ENCODE data around the gene ABTB2. TPM values are rescaled to one million over a fixed set of nuclear protein-coding genes. Genes with fewer than 3 reads are reported as not detected.

Gene ABTB2
- total and polyA plus RNA-seq, 9 of the 15 experiments (the other 6 are each of a cell fraction or from before 2014, with no cell fraction given), result 0.03 to 0.18 (median 0.12) TPM; not detected in 2

DNA sequence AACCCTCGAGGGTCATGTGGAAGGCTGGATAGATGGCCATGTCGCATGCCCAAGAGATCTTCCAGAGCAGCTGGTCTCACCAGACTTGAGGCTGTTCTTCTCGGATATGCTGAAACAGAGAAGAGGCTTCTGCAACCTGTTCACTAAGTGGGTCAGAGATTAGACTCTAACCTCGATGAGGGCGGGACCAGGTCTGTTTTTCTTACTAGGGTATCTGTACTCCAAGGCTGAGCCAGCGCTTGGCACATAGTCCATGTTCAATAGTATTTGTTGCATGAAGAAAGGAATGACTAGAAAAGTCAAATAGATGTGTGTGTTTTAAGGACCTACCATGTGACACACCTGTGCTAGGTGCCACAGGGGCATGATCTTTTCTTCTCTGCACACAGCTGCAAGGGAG is 43.6 kb downstream of the ABTB2 start:
- H3K9me3 ChIP-seq (replicated peaks; ENCODE audit: control insufficient read depth, insufficient read depth, low read depth, low read length), result no peaks in the 10 kb centered on the region
- no peaks in the 10 kb centered on the region for H3K79me2 ChIP-seq (ENCODE audit: control insufficient read depth, insufficient read depth, low read length)
- H3K27ac ChIP-seq (ENCODE audit: extremely low read depth, low read depth, low read length), result no peak overlapping the region
- BruUV-seq (replicated peaks), result no TSS peak
- no peak for TF ChIP-seq POLR2H (tag; IDR thresholded peaks at IDR 0.05; ENCODE audit: low read depth)
- no peak for TF ChIP-seq MIER1 (IDR thresholded peaks at IDR 0.05; ENCODE audit: low read depth)
- TF ChIP-seq, protein P1, sequence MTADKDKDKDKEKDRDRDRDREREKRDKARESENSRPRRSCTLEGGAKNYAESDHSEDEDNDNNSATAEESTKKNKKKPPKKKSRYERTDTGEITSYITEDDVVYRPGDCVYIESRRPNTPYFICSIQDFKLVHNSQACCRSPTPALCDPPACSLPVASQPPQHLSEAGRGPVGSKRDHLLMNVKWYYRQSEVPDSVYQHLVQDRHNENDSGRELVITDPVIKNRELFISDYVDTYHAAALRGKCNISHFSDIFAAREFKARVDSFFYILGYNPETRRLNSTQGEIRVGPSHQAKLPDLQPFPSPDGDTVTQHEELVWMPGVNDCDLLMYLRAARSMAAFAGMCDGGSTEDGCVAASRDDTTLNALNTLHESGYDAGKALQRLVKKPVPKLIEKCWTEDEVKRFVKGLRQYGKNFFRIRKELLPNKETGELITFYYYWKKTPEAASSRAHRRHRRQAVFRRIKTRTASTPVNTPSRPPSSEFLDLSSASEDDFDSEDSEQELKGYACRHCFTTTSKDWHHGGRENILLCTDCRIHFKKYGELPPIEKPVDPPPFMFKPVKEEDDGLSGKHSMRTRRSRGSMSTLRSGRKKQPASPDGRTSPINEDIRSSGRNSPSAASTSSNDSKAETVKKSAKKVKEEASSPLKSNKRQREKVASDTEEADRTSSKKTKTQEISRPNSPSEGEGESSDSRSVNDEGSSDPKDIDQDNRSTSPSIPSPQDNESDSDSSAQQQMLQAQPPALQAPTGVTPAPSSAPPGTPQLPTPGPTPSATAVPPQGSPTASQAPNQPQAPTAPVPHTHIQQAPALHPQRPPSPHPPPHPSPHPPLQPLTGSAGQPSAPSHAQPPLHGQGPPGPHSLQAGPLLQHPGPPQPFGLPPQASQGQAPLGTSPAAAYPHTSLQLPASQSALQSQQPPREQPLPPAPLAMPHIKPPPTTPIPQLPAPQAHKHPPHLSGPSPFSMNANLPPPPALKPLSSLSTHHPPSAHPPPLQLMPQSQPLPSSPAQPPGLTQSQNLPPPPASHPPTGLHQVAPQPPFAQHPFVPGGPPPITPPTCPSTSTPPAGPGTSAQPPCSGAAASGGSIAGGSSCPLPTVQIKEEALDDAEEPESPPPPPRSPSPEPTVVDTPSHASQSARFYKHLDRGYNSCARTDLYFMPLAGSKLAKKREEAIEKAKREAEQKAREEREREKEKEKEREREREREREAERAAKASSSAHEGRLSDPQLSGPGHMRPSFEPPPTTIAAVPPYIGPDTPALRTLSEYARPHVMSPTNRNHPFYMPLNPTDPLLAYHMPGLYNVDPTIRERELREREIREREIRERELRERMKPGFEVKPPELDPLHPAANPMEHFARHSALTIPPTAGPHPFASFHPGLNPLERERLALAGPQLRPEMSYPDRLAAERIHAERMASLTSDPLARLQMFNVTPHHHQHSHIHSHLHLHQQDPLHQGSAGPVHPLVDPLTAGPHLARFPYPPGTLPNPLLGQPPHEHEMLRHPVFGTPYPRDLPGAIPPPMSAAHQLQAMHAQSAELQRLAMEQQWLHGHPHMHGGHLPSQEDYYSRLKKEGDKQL (CRISPR knock-in tag; IDR thresholded peaks at IDR 0.05; ENCODE audit: borderline replicate concordance), result no peak
- no peak for TF ChIP-seq STAT5B (CRISPR knock-in tag; IDR thresholded peaks at IDR 0.05)
- no peak for TF ChIP-seq ZNF197 (CRISPR knock-in tag; IDR thresholded peaks at IDR 0.05; ENCODE audit: low read depth)
- intact Hi-C loops (cut with micrococcal nuclease) (no loop called here), in situ Hi-C loops (cut with MboI) (no loop called here)
- no peak overlapping the region for H3K9ac ChIP-seq (ENCODE audit: insufficient read depth in 1 of 2, low read depth in 2 of 2, low read length in 2 of 2)
- POLR2A ChIA-PET, result interaction anchor here (0.6 kb wide), 1 partner anchor 1944 kb away, joined by 3 read pairs; no protein-coding TSS in a partner anchor
- no peaks in the 10 kb centered on the region for H3K9me1 ChIP-seq (ENCODE audit: control insufficient read depth, insufficient read depth, low read length)
- ATAC-seq, result no peak
- CTCF ChIA-PET (ENCODE audit: low intra/inter-chr PET ratio), result no interaction called here
- FAIRE-seq, result no peak
- no peak overlapping the region for H3K4me2 ChIP-seq (ENCODE audit: insufficient read depth, low read length)
- no peaks in the 10 kb centered on the region for H3K4me1 ChIP-seq (replicated peaks in 1 of 2; ENCODE audit: control insufficient read depth in 2 of 2, insufficient read depth in 2 of 2, low read length in 2 of 2)
- no peak for DNase-seq (ENCODE audit: extremely low read depth in 1 of 4, low spot score in 3 of 4)
- H3K36me3 ChIP-seq (ENCODE audit: control insufficient read depth, insufficient read depth, low read length), result no peaks in the 10 kb centered on the region
- H2AFZ ChIP-seq (ENCODE audit: low read depth, low read length), result no peak overlapping the region
- no peaks in the 10 kb centered on the region; the same call in none of the 2 replicates for H4K20me1 ChIP-seq (replicated peaks; ENCODE audit: control insufficient read depth, insufficient read depth, low read length)
- H3K27me3 ChIP-seq (ENCODE audit: control insufficient read depth in 2 of 2, insufficient read depth in 2 of 2, low read length in 2 of 2), result peaks cover 53 to 66% of the 10 kb centered on the region in 2 experiments
- WGBS (ENCODE audit: insufficient coverage, low coverage, missing lambda C conversion rate), result 0% methylated on average over 6 of the region's 6 CpGs
- no peak overlapping the region for H3K4me3 ChIP-seq

Measured in K562 (cell line).